GM03348 (cell line): ENCODE data around the gene USF3.

Experiments used
- DNase-seq: peaks from one replicate; pipeline ENCODE4 v3.0.0; 2012; ENCODE audit warnings: low spot score

Gene USF3

GRCh38 chr3:113607219-113607596 lies 89.2 kb downstream of the USF3 start:
- DNase-seq, result no peak

- DNase-seq, result no peak
Measured at GRCh38 chr3:113606539-113607218, 89.8 kb downstream of the USF3 start.

GRCh38 chr3:113602836-113603235 lies 93.6 kb downstream of the USF3 start:
- DNase-seq, result no peak

GRCh38 chr3:113602256-113602655 lies 94.2 kb downstream of the USF3 start:
- DNase-seq, result no peak

GRCh38 chr3:113601240-113601639 lies 95.2 kb downstream of the USF3 start:
- DNase-seq, result no peak

- no peak for DNase-seq
Measured at GRCh38 chr3:113600418-113601182, 95.8 kb downstream of the USF3 start.
